GM23338 (cell line): ENCODE results near the gene NCOA1. TPM values are rescaled to one million over a fixed set of nuclear protein-coding genes. Genes with fewer than 3 reads are reported as not detected.

Source experiments
- ATAC-seq: fragments of 200-7000 bp; cut with Tn5 transposase; 3 replicates; pipeline ENCODE4 v1.9.1; 2020
- DNase-seq: peaks from one replicate; pipeline ENCODE4 v3.0.0-alpha.2; 2015; ENCODE audit warnings: low spot score
- H2AFZ ChIP-seq: fragments of 200-600 bp; sonication (generic); 2 replicates; pipeline ENCODE4 v1.8.0; 2016; ENCODE audit warnings: antibody characterized with exemption, mild to moderate bottlenecking, moderate library complexity
- H3F3A ChIP-seq: fragments of 200-600 bp; sonication (generic); replicated peaks from 2 replicates; pipeline ENCODE4 v1.8.0; 2017; ENCODE audit warnings: antibody characterized with exemption, mixed run types, low read depth
- H3K27ac ChIP-seq: fragments of 200-600 bp; sonication (generic); 2 replicates; pipeline ENCODE4 v1.6.1; 2016; ENCODE audit warnings: low read depth
- H3K27me3 ChIP-seq: fragments of 200-600 bp; sonication (generic); 2 replicates; pipeline ENCODE4 v1.8.0; 2016; ENCODE audit warnings: mild to moderate bottlenecking, mixed run types, moderate library complexity; ENCODE audit not compliant: insufficient read depth
- H3K36me3 ChIP-seq: fragments of 200-600 bp; sonication (generic); 2 replicates; pipeline ENCODE4 v1.8.0; 2016; ENCODE audit warnings: mild to moderate bottlenecking; ENCODE audit not compliant: insufficient read depth
- H3K4me1 ChIP-seq: fragments of 200-600 bp; sonication (generic); 2 replicates; pipeline ENCODE4 v1.8.0; 2016; ENCODE audit warnings: mild to moderate bottlenecking, moderate library complexity; ENCODE audit not compliant: insufficient read depth
- H3K4me2 ChIP-seq: fragments of 200-600 bp; sonication (generic); 2 replicates; pipeline ENCODE4 v1.7.1; 2017; ENCODE audit warnings: mixed run types
- H3K4me3 ChIP-seq: fragments of 200-600 bp; sonication (generic); 2 replicates; pipeline ENCODE4 v1.6.1; 2016; ENCODE audit warnings: mixed run types
- H3K79me2 ChIP-seq: fragments of 200-600 bp; sonication (generic); replicated peaks from 2 replicates; pipeline ENCODE4 v1.8.0; 2017; ENCODE audit warnings: mild to moderate bottlenecking; ENCODE audit not compliant: insufficient read depth
- H3K9me2 ChIP-seq: fragments of 200-600 bp; sonication (generic); 2 replicates; pipeline ENCODE4 v1.8.0; 2017; ENCODE audit not compliant: insufficient read depth
- H4K20me1 ChIP-seq: fragments of 200-600 bp; sonication (generic); replicated peaks from 2 replicates; pipeline ENCODE4 v1.8.0; 2017; ENCODE audit warnings: mild to moderate bottlenecking; ENCODE audit not compliant: insufficient read depth
- H3K27ac Mint-ChIP-seq: 2 replicates; pipeline ENCODE4 v1.8.0; 2020; ENCODE audit warnings: inconsistent platforms, mild to moderate bottlenecking, moderate library complexity, mixed read lengths
- H3K27me3 Mint-ChIP-seq: 3 replicates; pipeline ENCODE4 v1.8.0; 2022; ENCODE audit warnings: low read depth, mild to moderate bottlenecking, moderate library complexity, mixed read lengths, inconsistent platforms; ENCODE audit not compliant: insufficient read depth, poor library complexity
- H3K36me3 Mint-ChIP-seq: 3 replicates; pipeline ENCODE4 v1.8.0; 2021; ENCODE audit warnings: low read depth, mild to moderate bottlenecking, inconsistent platforms, moderate library complexity, mixed read lengths
- H3K4me1 Mint-ChIP-seq: 3 replicates; pipeline ENCODE4 v1.8.0; 2020; ENCODE audit warnings: mild to moderate bottlenecking, inconsistent platforms, mixed read lengths
- H3K4me3 Mint-ChIP-seq: 3 replicates; pipeline ENCODE4 v1.8.0; 2021; ENCODE audit warnings: moderate library complexity, mild to moderate bottlenecking, inconsistent platforms, mixed read lengths
- H3K9me3 Mint-ChIP-seq: 3 replicates; pipeline ENCODE4 v1.8.0; 2020; ENCODE audit warnings: moderate library complexity, mild to moderate bottlenecking, inconsistent platforms, mixed read lengths
- CREB1 ChIP-seq: fragments of 250-450 bp; sonication (Bioruptor Pico); IDR thresholded peaks from 2 replicates; pipeline ENCODE4 v1.5.0; 2020; ENCODE audit warnings: low read depth, mild to moderate bottlenecking, moderate library complexity
- CTCF ChIP-seq, 2 experiments: fragments of 200-600 bp in 1 of 2; sonication (generic) in 1 of 2; conservative IDR thresholded peaks; 2 replicates each; pipeline versions ENCODE4 v1.5.1 to v1.6.1; 2016 to 2017; ENCODE audit warnings: antibody characterized with exemption in 2 of 2, low read depth in 2 of 2, mild to moderate bottlenecking in 2 of 2, moderate library complexity in 1 of 2
- EZH2 ChIP-seq: fragments of 200-600 bp; sonication (generic); IDR thresholded peaks from one replicate; pipeline ENCODE4 v1.8.0; 2017; ENCODE audit warnings: antibody characterized with exemption, mild to moderate bottlenecking, low read depth; ENCODE audit not compliant: unreplicated experiment
- JUNB ChIP-seq: IDR thresholded peaks from one replicate; pipeline ENCODE4 v1.6.1; 2016; ENCODE audit warnings: antibody characterized with exemption; ENCODE audit not compliant: unreplicated experiment
- POLR2AphosphoS5 ChIP-seq: IDR thresholded peaks from 2 replicates; pipeline ENCODE4 v1.6.1; 2016; ENCODE audit warnings: antibody characterized with exemption, low read depth
- REST ChIP-seq: IDR thresholded peaks from one replicate; pipeline ENCODE4 v1.6.1; 2018; ENCODE audit warnings: antibody characterized with exemption; ENCODE audit not compliant: unreplicated experiment
- STAT1 ChIP-seq: IDR thresholded peaks from one replicate; pipeline ENCODE4 v1.6.1; 2016; ENCODE audit warnings: antibody characterized with exemption; ENCODE audit not compliant: unreplicated experiment
- ZNF114 ChIP-seq: fragments of 250-450 bp; sonication (Bioruptor Pico); IDR thresholded peaks from 2 replicates; pipeline ENCODE4 v1.5.0; 2020; ENCODE audit warnings: mild to moderate bottlenecking, moderate library complexity
- ZNF462 ChIP-seq: fragments of 250-450 bp; sonication (Bioruptor Pico); IDR thresholded peaks from 2 replicates; pipeline ENCODE4 v1.5.0; 2020; ENCODE audit warnings: mild to moderate bottlenecking, moderate library complexity
- polyA plus RNA-seq: library from polyadenylated mRNA; unstranded; fragments of >200 nt; fragmentation: Nextera tagmentation; extraction: Ambion mirVana; gene quantifications from 2 replicates; pipeline ENCODE4 v1.2.1, GENCODE V29; 2016
- total RNA-seq: library from RNA; depleted of rRNA; stranded (reverse); fragments of >200 nt; shearing (Covaris generic); gene quantifications from 2 replicates; pipeline ENCODE4 v1.2.3, GENCODE V29; 2014

NCOA1 gene
- total and polyA plus RNA-seq, 2 experiments from 2014 or later, result 7.1 to 15.1 TPM

- no peaks in the 10 kb centered on the region for H3F3A ChIP-seq
- no peaks in the 10 kb centered on the region for H3K9me2 ChIP-seq
- DNase-seq (no peak), ATAC-seq (no peak)
- TF ChIP-seq EZH2 (no peak), STAT1 (no peak), ZNF462 (CRISPR knock-in tag) (no peak), ZNF114 (CRISPR knock-in tag) (no peak), REST (no peak), POLR2AphosphoS5 (no peak), CTCF (conservative IDR thresholded peaks at IDR 0.05; ENCODE audit: low read depth in 2 of 2) (no peak), CREB1 (CRISPR knock-in tag) (no peak), JUNB (no peak)
- H3K79me2 ChIP-seq, result peaks cover 15% of the 10 kb centered on the region; the same call in 1 of the 2 replicates
- no peaks in the 10 kb centered on the region for H4K20me1 ChIP-seq
- H3K27me3 ChIP-seq, result no peaks in the 10 kb centered on the region
- Mint-ChIP-seq H3K4me3 (no peak overlapping the region), H3K9me3 (no peaks in the 10 kb centered on the region), H3K27ac (no peak overlapping the region), H3K36me3 (no peaks in the 10 kb centered on the region), H3K27me3 (no peaks in the 10 kb centered on the region), H3K4me1 (peaks cover 12% of the 10 kb centered on the region; the same call in 2 of the 3 replicates)
- no peaks in the 10 kb centered on the region for H3K36me3 ChIP-seq
- H3K4me1 ChIP-seq, result peaks cover 12% of the 10 kb centered on the region; the same call in 1 of the 2 replicates
- H3K4me3 ChIP-seq, result no peak overlapping the region
- no peak overlapping the region for H3K27ac ChIP-seq
- H3K4me2 ChIP-seq, result no peak overlapping the region
- no peak overlapping the region for H2AFZ ChIP-seq
These were observed 18.8 kb downstream of the NCOA1 start for GRCh38 chr2:24509840-24510239.
